HG03066 (cell line): Measurements from ENCODE around the gene NEXMIF.
"Not testable (repeated sequence)": the region's sequence is repeated elsewhere in the genome, so short reads cannot be mapped to it uniquely, and the experiment has no call there.

Experiments used
- ATAC-seq: cut with Tn5 transposase; IDR thresholded peaks from one replicate; pipeline ENCODE4 v1.9.1; 2021; ENCODE audit warnings: low read depth; ENCODE audit not compliant: unreplicated experiment

NEXMIF gene

DNA sequence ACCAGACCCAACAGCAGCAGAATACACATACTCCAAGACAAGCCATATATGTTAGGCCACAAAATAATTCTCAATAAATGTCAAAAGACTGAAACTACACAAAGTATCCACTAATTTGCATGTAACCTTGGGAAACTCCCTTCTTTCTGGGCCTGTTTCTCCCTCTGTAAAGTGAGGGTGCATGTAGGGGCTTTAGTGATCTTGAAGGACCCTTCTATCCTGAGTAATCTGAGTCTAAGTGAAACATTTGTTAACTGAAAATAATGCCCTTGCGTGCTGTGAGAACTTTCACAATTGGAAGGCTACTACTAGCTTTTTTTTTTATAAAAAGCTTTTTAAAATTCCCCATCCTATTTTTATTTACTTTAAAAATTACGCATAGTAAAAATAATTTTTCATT, 125.2 kb downstream of the NEXMIF start:
- no peak for ATAC-seq

DNA sequence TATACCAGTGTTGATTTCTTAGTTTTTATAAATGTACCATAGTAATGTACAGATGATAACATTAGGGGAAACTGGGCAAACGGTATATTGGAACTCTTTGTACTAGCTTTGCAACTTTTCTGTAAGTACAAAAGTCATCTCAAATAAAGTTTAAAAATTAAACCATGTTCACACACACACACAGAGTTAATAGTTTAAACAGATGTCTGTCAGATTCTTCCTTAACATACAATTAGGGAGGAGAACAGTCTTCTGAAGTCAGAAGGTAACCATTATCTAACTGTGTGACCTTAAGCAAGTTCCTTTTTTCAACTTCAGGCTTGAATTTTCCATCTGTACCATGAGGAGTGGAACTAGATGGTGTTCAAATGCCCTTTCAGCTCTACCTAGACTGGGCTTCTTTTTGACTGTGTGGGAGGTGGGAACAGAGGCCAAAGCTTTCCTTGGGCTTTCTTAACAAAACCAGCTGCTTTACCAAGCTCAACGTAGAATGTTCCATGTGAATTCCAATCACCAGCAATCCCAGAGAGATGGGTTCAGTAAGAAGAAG, 127.8 kb downstream of the NEXMIF start:
- ATAC-seq, result no peak

DNA sequence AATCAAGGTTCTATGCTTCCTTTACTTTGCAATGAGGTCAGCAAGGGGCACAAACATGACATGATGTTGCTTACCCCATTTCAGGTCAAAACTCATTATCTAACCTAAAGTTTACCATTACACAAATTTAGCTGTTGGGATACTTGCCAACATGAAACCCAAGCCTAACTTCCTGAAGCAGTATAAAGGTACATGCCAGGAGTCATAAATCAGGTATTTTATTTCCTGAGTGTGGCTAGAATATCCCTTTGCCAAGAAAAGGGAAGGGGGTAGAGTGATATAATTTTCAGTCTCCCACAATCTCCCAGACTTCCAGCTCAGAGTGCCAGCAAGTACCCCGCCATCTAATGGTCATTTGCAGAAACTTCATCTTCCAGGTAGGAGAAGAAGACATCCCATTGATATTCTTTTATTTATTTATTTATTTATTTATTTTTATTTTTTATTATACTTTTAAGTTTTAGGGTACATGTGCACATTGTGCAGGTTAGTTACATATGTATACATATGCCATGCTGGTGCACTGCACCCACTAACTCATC, 136.6 kb downstream of the NEXMIF start:
- no peak for ATAC-seq

GRCh38 chrX:74784629-74785028, 140.6 kb downstream of the NEXMIF start:
- ATAC-seq, result no peak

GRCh38 chrX:74781507-74782034, 143.7 kb downstream of the NEXMIF start:
- ATAC-seq, result no peak

DNA sequence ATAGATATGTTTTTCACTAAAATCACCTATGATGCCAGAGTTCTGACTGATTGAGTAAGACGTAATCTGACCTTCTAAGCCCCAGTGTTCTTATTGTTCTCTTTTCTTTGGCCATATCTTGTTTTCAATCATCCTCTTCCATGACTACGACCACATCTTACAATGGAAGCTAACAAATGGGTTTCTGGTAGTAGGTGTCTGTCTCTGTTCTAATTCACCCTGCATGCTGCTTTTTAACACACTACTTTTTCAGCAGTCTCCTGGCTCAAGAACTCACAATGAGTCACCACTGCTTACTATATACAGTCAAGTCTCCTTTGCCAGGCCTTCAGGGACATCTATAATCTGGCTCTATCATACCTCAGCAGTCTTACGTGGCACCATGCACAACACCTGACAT, 146.1 kb downstream of the NEXMIF start:
- ATAC-seq, result no peak

DNA sequence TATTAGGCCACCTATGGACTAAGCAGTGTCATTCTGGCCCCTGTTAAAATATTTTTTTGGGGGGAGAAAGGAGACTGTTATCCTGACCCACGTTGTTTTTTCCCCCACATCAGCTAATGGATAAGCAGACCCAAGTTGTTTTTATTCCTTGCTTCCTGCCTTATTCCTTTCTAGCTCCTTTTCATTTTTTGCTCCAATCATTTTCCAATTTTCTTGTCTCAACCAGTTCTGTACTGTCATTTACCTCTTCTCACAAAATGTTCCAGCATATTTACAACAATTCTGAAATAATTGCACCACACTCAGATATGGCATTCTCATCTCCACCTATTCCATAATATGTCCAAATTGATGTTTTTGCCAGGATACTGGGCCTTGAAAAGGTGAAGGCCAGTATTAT, 150.3 kb downstream of the NEXMIF start:
- no peak for ATAC-seq

- ATAC-seq, result no peak
Observed at GRCh38 chrX:74736450-74736849, 188.8 kb downstream of the NEXMIF start.

- no peak for ATAC-seq
Observed at GRCh38 chrX:74705269-74705668, 220.0 kb downstream of the NEXMIF start.

GRCh38 chrX:74701343-74701742, 223.9 kb downstream of the NEXMIF start:
- ATAC-seq, result not testable (repeated sequence)

DNA sequence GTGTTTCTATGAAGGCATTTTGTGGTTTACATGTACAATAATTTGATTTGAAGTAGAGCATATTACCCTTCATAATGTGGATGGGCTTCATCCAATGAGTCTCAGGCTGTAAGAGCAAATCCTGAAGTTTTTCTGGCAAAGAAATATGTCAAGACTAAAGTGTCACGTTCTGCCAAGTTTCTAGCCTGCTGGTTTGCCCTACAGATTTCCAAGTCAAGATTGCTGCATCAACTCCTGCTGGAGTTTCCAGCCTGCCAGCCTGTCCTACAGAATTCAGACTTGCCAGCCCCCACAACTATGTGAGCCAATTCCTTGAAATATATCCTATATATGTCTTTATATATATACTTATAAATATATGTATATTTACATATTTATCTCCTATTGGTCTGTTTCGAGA, 240.8 kb downstream of the NEXMIF start:
- ATAC-seq, result no peak
